GM20000 (cell line): ENCODE data around the gene CCDC152.
"Not testable (repeated sequence)": the region's sequence is repeated elsewhere in the genome, so short reads cannot be mapped to it uniquely, and the experiment has no call there.

ENCODE experiments used
- DNase-seq: peaks from one replicate; pipeline ENCODE4 v3.0.0; 2012; ENCODE audit warnings: low spot score
- CTCF ChIP-seq: IDR thresholded peaks from 2 replicates; pipeline ENCODE4 v1.5.1; 2012; ENCODE audit warnings: mild to moderate bottlenecking, control low read depth; ENCODE audit errors: extremely low read depth, missing control alignments

The CCDC152 gene

GRCh38 chr5:42812620-42813019 lies 56.0 kb downstream of the CCDC152 start:
- no peak for TF ChIP-seq CTCF

GRCh38 chr5:42813533-42813932 lies 56.9 kb downstream of the CCDC152 start:
- TF ChIP-seq CTCF: no peak
- DNase-seq: no peak

More at GRCh38 chr5:42812620-42813019, 56.0 kb downstream of the CCDC152 start:
- no peak for DNase-seq

- DNase-seq: not testable (repeated sequence)
Measured at GRCh38 chr5:42816546-42816945, 59.9 kb downstream of the CCDC152 start.

- DNase-seq: no peak
- no peak for TF ChIP-seq CTCF
Measured at GRCh38 chr5:42819745-42820144, 63.1 kb downstream of the CCDC152 start.

GRCh38 chr5:42822548-42822947 lies 65.9 kb downstream of the CCDC152 start:
- TF ChIP-seq CTCF: no peak
- no peak for DNase-seq

GRCh38 chr5:42824347-42824976 lies 67.8 kb downstream of the CCDC152 start:
- DNase-seq: no peak
- no peak for TF ChIP-seq CTCF

- DNase-seq: no peak
- TF ChIP-seq CTCF: no peak
Measured at GRCh38 chr5:42825422-42826148, 69.0 kb downstream of the CCDC152 start.
